ENCODE data around the gene LCA5L. TPM values are rescaled to one million over a fixed set of nuclear protein-coding genes. Genes with fewer than 3 reads are reported as not detected.

The LCA5L gene
- total RNA-seq, 1 donor from 2014 or later = 1.4 TPM

- no peak for DNase-seq (ENCODE audit: low read depth, low spot score)
- peak; percentile 58 for TF ChIP-seq CTCF (conservative IDR thresholded peaks at IDR 0.05)
- Mint-ChIP-seq H3K4me1 (peaks cover 14% of the 10 kb centered on the region), H3K27ac (ENCODE audit: unreplicated experiment) (no peak overlapping the region), H3K9me3 (no peaks in the 10 kb centered on the region), H3K4me3 (no peak overlapping the region), H3K36me3 (ENCODE audit: low read depth) (no peaks in the 10 kb centered on the region), H3K27me3 (ENCODE audit: low read depth) (no peaks in the 10 kb centered on the region)
These were observed 11.1 kb upstream of the LCA5L start for GRCh38 chr21:39456665-39457064.

- no peak for TF ChIP-seq CTCF (conservative IDR thresholded peaks at IDR 0.05)
- H3K27ac Mint-ChIP-seq (ENCODE audit: unreplicated experiment) = no peak overlapping the region
- peaks cover 17% of the 10 kb centered on the region for H3K4me1 Mint-ChIP-seq
- H3K36me3 Mint-ChIP-seq (ENCODE audit: low read depth) = no peaks in the 10 kb centered on the region
- DNase-seq (ENCODE audit: low read depth, low spot score) = no peak
- H3K27me3 Mint-ChIP-seq (ENCODE audit: low read depth) = no peaks in the 10 kb centered on the region
- no peak overlapping the region for H3K4me3 Mint-ChIP-seq
- no peaks in the 10 kb centered on the region for H3K9me3 Mint-ChIP-seq
These were observed 9.5 kb upstream of the LCA5L start for GRCh38 chr21:39454949-39455668.

- no peak for DNase-seq (ENCODE audit: low read depth, low spot score)
- Mint-ChIP-seq H3K4me1 (peaks cover 17% of the 10 kb centered on the region), H3K27me3 (ENCODE audit: low read depth) (peaks cover 4% of the 10 kb centered on the region), H3K4me3 (no peak overlapping the region), H3K9me3 (no peaks in the 10 kb centered on the region), H3K27ac (ENCODE audit: unreplicated experiment) (no peak overlapping the region), H3K36me3 (ENCODE audit: low read depth) (no peaks in the 10 kb centered on the region)
- no peak for TF ChIP-seq CTCF (conservative IDR thresholded peaks at IDR 0.05)
These were observed 8.1 kb upstream of the LCA5L start for GRCh38 chr21:39453571-39454179.

- peaks cover 4% of the 10 kb centered on the region for H3K27me3 Mint-ChIP-seq (ENCODE audit: low read depth)
- peaks cover 17% of the 10 kb centered on the region for H3K4me1 Mint-ChIP-seq
- no peak overlapping the region for H3K27ac Mint-ChIP-seq (ENCODE audit: unreplicated experiment)
- no peak overlapping the region for H3K4me3 Mint-ChIP-seq
- DNase-seq (ENCODE audit: low read depth, low spot score) = no peak
- H3K9me3 Mint-ChIP-seq = no peaks in the 10 kb centered on the region
- H3K36me3 Mint-ChIP-seq (ENCODE audit: low read depth) = no peaks in the 10 kb centered on the region
- TF ChIP-seq CTCF (conservative IDR thresholded peaks at IDR 0.05) = no peak
These were observed 7.4 kb upstream of the LCA5L start for GRCh38 chr21:39452970-39453342.

GRCh38 chr21:39452207-39452969, 6.8 kb upstream of the LCA5L start:
- no peak for TF ChIP-seq CTCF (conservative IDR thresholded peaks at IDR 0.05)
- DNase-seq (ENCODE audit: low read depth, low spot score) = no peak
- H3K9me3 Mint-ChIP-seq = no peaks in the 10 kb centered on the region
- H3K4me1 Mint-ChIP-seq = peaks cover 17% of the 10 kb centered on the region
- H3K36me3 Mint-ChIP-seq (ENCODE audit: low read depth) = no peaks in the 10 kb centered on the region
- peak overlapping the region; percentile 88 for H3K27ac Mint-ChIP-seq (ENCODE audit: unreplicated experiment)
- H3K27me3 Mint-ChIP-seq (ENCODE audit: low read depth) = peaks cover 4% of the 10 kb centered on the region
- H3K4me3 Mint-ChIP-seq = no peak overlapping the region
